C4-2B (cell line): ENCODE results near the gene ZNF121.

ENCODE experiments used
- CTCF ChIP-seq: fragments of 450-650 bp; conservative IDR thresholded peaks from 2 replicates; pipeline ENCODE4 v1.5.1; 2017; ENCODE audit warnings: mild to moderate bottlenecking
- ZFX ChIP-seq: fragments of 450-650 bp; IDR thresholded peaks from 2 replicates; pipeline ENCODE4 v1.6.1; 2017

- no peak for TF ChIP-seq CTCF
- no peak for TF ChIP-seq ZFX
Observed at GRCh38 chr19:9535934-9536333, 48.4 kb downstream of the ZNF121 start.
